A549 (cell line): Measurements from ENCODE around the gene LRP1. TPM values are rescaled to one million over a fixed set of nuclear protein-coding genes. Genes with fewer than 3 reads are reported as not detected.

Experiments
- ATAC-seq, 2 experiments: fragments of 200-7000 bp in 1 of 2; fragments of >200 bp in 1 of 2; cut with Nextera tagmentation in 1 of 2; cut with Tn5 transposase in 1 of 2; 3 replicates each; pipeline versions ENCODE4 v1.8.0 to v1.9.1; 2018 to 2020; ENCODE audit warnings: mild to moderate bottlenecking in 1 of 2, moderate library complexity in 1 of 2
- CTCF ChIA-PET: fragments of 300-600 bp; sonication (Branson Sonifier 250); formaldehyde crosslinking; extraction: SDS; loops from one replicate; lab custom pipeline; 2021; ENCODE audit warnings: antibody characterized with exemption, inconsistent platforms; lab: Yijun Ruan, JAX
- POLR2A ChIA-PET: fragments of 350-600 bp; formaldehyde crosslinking; extraction: SDS; loops from one replicate; lab custom pipeline; 2021; ENCODE audit warnings: antibody characterized with exemption, inconsistent platforms; lab: Yijun Ruan, JAX
- DNase-seq, 2 experiments: peaks; one replicate each; pipeline versions ENCODE4 v3.0.0 to v3.0.0-alpha.2; 2011 to 2016; ENCODE audit warnings: low read depth in 1 of 2, low spot score in 1 of 2
- FAIRE-seq: peaks from 2 replicates; lab custom pipeline; 2011; peaks lifted over from hg19 to GRCh38; lab: Jason Lieb, UNC
- H3K27ac ChIP-seq, 2 experiments: fragments of >200 bp; sonication (Bioruptor Twin); formaldehyde crosslinking; 3 replicates each; pipeline ENCODE4 v1.5.1; 2016 to 2017
- H3K4me1 ChIP-seq: fragments of >200 bp; sonication (Bioruptor Twin); formaldehyde crosslinking; 3 replicates; pipeline ENCODE4 v1.6.1; 2016
- H3K4me2 ChIP-seq: fragments of >200 bp; sonication (Bioruptor Twin); formaldehyde crosslinking; 3 replicates; pipeline ENCODE4 v1.6.1; 2016
- H3K4me3 ChIP-seq: fragments of >200 bp; sonication (Bioruptor Twin); formaldehyde crosslinking; 3 replicates; pipeline ENCODE4 v1.5.1; 2016
- H3K9me3 ChIP-seq: fragments of >200 bp; sonication (Bioruptor Twin); formaldehyde crosslinking; 3 replicates; pipeline ENCODE4 v1.6.1; 2016
- BCL3 ChIP-seq: fragments of >200 bp; sonication (Bioruptor Twin); formaldehyde crosslinking; IDR thresholded peaks from 3 replicates; pipeline ENCODE4 v1.6.1; 2016
- BHLHE40 ChIP-seq: IDR thresholded peaks from 2 replicates; pipeline ENCODE4 v1.6.1; 2012; ENCODE audit warnings: low read depth, low read length, inconsistent platforms
- CBX8 ChIP-seq: fragments of 200-600 bp; sonication (generic); IDR thresholded peaks from 2 replicates; pipeline ENCODE4 v1.6.1; 2016
- CHD2 ChIP-seq: fragments of 150-350 bp; IDR thresholded peaks from 2 replicates; pipeline ENCODE4 v1.6.1; 2014; ENCODE audit warnings: low read length; ENCODE audit not compliant: partially characterized antibody
- CHD4 ChIP-seq: fragments of 200-600 bp; sonication (generic); IDR thresholded peaks from 2 replicates; pipeline ENCODE4 v1.6.1; 2016; ENCODE audit warnings: antibody characterized with exemption, mild to moderate bottlenecking, borderline replicate concordance
- CTCF ChIP-seq: fragments of >200 bp; sonication (Bioruptor Twin); formaldehyde crosslinking; IDR thresholded peaks from 3 replicates; pipeline ENCODE4 v1.5.1; 2016
- E2F6 ChIP-seq: IDR thresholded peaks from 2 replicates; pipeline ENCODE4 v1.6.1; 2012; ENCODE audit warnings: low read depth, borderline replicate concordance
- FOSB ChIP-seq: fragments of 250-450 bp; sonication (Bioruptor Pico); IDR thresholded peaks from 2 replicates; pipeline ENCODE4 v1.5.0; 2020; ENCODE audit warnings: mild to moderate bottlenecking, moderate library complexity
- GATA3 ChIP-seq: IDR thresholded peaks from 2 replicates; pipeline ENCODE4 v1.6.1; 2012; ENCODE audit warnings: borderline replicate concordance
- HEYL ChIP-seq: fragments of 250-450 bp; sonication (Bioruptor Pico); IDR thresholded peaks from 2 replicates; pipeline ENCODE4 v1.8.0; 2021; ENCODE audit warnings: mild to moderate bottlenecking, moderate library complexity
- MAZ ChIP-seq: fragments of 150-350 bp; IDR thresholded peaks from 2 replicates; pipeline ENCODE4 v1.6.1; 2014; ENCODE audit warnings: antibody characterized with exemption, low read depth, low read length, borderline replicate concordance
- NFE2L2 ChIP-seq: fragments of 150-350 bp; conservative IDR thresholded peaks from 2 replicates; pipeline ENCODE4 v1.6.1; 2014; ENCODE audit warnings: low read length
- NR3C1 ChIP-seq: fragments of >200 bp; sonication (Bioruptor Twin); formaldehyde crosslinking; IDR thresholded peaks from 3 replicates; pipeline ENCODE4 v1.6.1; 2017
- POLR2A ChIP-seq: IDR thresholded peaks from 2 replicates; pipeline ENCODE4 v1.6.1; 2012; ENCODE audit warnings: mild to moderate bottlenecking, low read length
- RARB ChIP-seq: fragments of 250-450 bp; sonication (Bioruptor Pico); IDR thresholded peaks from 2 replicates; pipeline ENCODE4 v1.8.0; 2021; ENCODE audit warnings: mild to moderate bottlenecking, moderate library complexity
- ZFP36 ChIP-seq: fragments of 450-650 bp; IDR thresholded peaks from 2 replicates; pipeline ENCODE4 v1.6.1; 2014; ENCODE audit warnings: borderline replicate concordance; ENCODE audit not compliant: partially characterized antibody
- ZNF302 ChIP-seq: fragments of 250-450 bp; sonication (Bioruptor Pico); IDR thresholded peaks from 2 replicates; pipeline ENCODE4 v1.9.0; 2021; ENCODE audit warnings: inconsistent platforms, mild to moderate bottlenecking, moderate library complexity
- WGBS: methylation state at CpG from one replicate; pipeline ENCODE4 v1.1.6; 2017; ENCODE audit errors: missing lambda C conversion rate; 5-methylcytosine and 5-hydroxymethylcytosine counted together
- polyA plus RNA-seq, 4 experiments: library from polyadenylated mRNA; depleted of rRNA in 3 of 4; stranded (reverse); fragments of >200 nt; fragmentation: RNase III in 1 of 4; extraction: RNeasy Plus Mini Kit Qiagen cat#74134 plus additional on column Dnase treatment in 1 of 4; gene quantifications; 2 replicates in 3 of 4; 3 replicates in 1 of 4; pipeline ENCODE4 v1.2.3, GENCODE V29; 2011 to 2017

Gene LRP1
- polyA plus RNA-seq, 2 of the 4 experiments (the other 2 are of a cell fraction), result 5.6 to 9.4 TPM

GRCh38 chr12:57185403-57185802, 57.1 kb downstream of the LRP1 start:
- CTCF ChIA-PET, result interaction anchor here (0.8 to 27.5 kb wide), 15 partner anchors 4 to 172 kb away, joined by 3 to 1152 read pairs (median 5); partner anchors contain the start of genes LRP1, NEMP1 and STAT6
- Histone ChIP-seq H3K27ac (no peak overlapping the region), H3K9me3 (no peaks in the 10 kb centered on the region), H3K4me2 (no peak overlapping the region), H3K4me1 (no peaks in the 10 kb centered on the region), H3K4me3 (no peak overlapping the region)
- POLR2A ChIA-PET, result no interaction called here
- WGBS, result 90% methylated on average over 12 of the region's 25 CpGs
- FAIRE-seq, result no peak
- DNase-seq, result no peak
- ATAC-seq, result no peak
- no peak for TF ChIP-seq RARB (CRISPR knock-in tag)
- TF ChIP-seq NFE2L2, result no peak
- TF ChIP-seq GATA3, result no peak
- no peak for TF ChIP-seq CTCF
- no peak for TF ChIP-seq BHLHE40
- TF ChIP-seq E2F6, result no peak

GRCh38 chr12:57185906-57186508, 57.7 kb downstream of the LRP1 start:
- WGBS, result 87% methylated on average over 12 of the region's 12 CpGs
- no peak overlapping the region for H3K4me2 ChIP-seq
- H3K27ac ChIP-seq, result no peak overlapping the region
- ChIA-PET POLR2A (no interaction called here), CTCF (interaction anchor here (0.8 to 27.5 kb wide), 19 partner anchors 4 to 173 kb away, joined by 3 to 1152 read pairs (median 4); partner anchors contain the start of genes LRP1, NEMP1 and STAT6)
- H3K9me3 ChIP-seq, result no peaks in the 10 kb centered on the region
- H3K4me3 ChIP-seq, result no peak overlapping the region
- DNase-seq (no peak), ATAC-seq (no peak), FAIRE-seq (no peak)
- no peaks in the 10 kb centered on the region for H3K4me1 ChIP-seq
- no peak for TF ChIP-seq BCL3
- TF ChIP-seq CBX8, result no peak
- TF ChIP-seq ZFP36, result no peak
- no peak for TF ChIP-seq HEYL
- no peak for TF ChIP-seq ZNF302
- no peak for TF ChIP-seq POLR2A
- no peak for TF ChIP-seq CHD2
- no peak for TF ChIP-seq MAZ
- TF ChIP-seq FOSB, result no peak
- no peak for TF ChIP-seq E2F6
- TF ChIP-seq CHD4, result no peak
- no peak for TF ChIP-seq CTCF
- TF ChIP-seq NR3C1, result no peak
